BJ (cell line): ENCODE data around the gene CCNT1. TPM values are rescaled to one million over a fixed set of nuclear protein-coding genes. Genes with fewer than 3 reads are reported as not detected.
"Not testable (repeated sequence)": the region's sequence is repeated elsewhere in the genome, so short reads cannot be mapped to it uniquely, and the experiment has no call there.

Experiments
- CTCF ChIA-PET: fragments of 350-600 bp; formaldehyde crosslinking; extraction: SDS; loops from one replicate; lab custom pipeline; 2021; ENCODE audit warnings: antibody characterized with exemption, inconsistent platforms; lab: Yijun Ruan, JAX
- POLR2A ChIA-PET: fragments of 300-600 bp; sonication (Branson Sonifier 250); formaldehyde crosslinking; extraction: SDS; loops from one replicate; lab custom pipeline; 2021; ENCODE audit warnings: antibody characterized with exemption; lab: Charles Lee
- DNase-seq: peaks from one replicate; pipeline ENCODE4 v3.0.0-alpha.2; 2011; ENCODE audit warnings: low read depth
- H3K27me3 ChIP-seq: 2 replicates; pipeline ENCODE4 v1.6.0; 2011; ENCODE audit warnings: low read length; ENCODE audit not compliant: control insufficient read depth, insufficient read depth
- H3K36me3 ChIP-seq: 2 replicates; pipeline ENCODE4 v1.5.1; 2011; ENCODE audit warnings: low read length; ENCODE audit not compliant: control insufficient read depth, insufficient read depth
- H3K4me3 ChIP-seq: 2 replicates; pipeline ENCODE4 v1.5.1; 2011; ENCODE audit warnings: low read depth, mild to moderate bottlenecking, control low read depth, low read length
- polyA plus RNA-seq: library from polyadenylated mRNA; depleted of rRNA; stranded (reverse); fragments of >200 nt; gene quantifications from 2 replicates; pipeline ENCODE4 v1.2.3, GENCODE V29; 2011
- TF ChIP-seq, protein P1 (sequence below): IDR thresholded peaks from 2 replicates; pipeline ENCODE4 v1.5.1; 2011; ENCODE audit warnings: low read depth, mild to moderate bottlenecking, control low read depth, inconsistent platforms, low read length, moderate library complexity; ENCODE audit not compliant: insufficient read depth

Gene CCNT1
- polyA plus RNA-seq, 1 experiment = 16.9 TPM

DNA sequence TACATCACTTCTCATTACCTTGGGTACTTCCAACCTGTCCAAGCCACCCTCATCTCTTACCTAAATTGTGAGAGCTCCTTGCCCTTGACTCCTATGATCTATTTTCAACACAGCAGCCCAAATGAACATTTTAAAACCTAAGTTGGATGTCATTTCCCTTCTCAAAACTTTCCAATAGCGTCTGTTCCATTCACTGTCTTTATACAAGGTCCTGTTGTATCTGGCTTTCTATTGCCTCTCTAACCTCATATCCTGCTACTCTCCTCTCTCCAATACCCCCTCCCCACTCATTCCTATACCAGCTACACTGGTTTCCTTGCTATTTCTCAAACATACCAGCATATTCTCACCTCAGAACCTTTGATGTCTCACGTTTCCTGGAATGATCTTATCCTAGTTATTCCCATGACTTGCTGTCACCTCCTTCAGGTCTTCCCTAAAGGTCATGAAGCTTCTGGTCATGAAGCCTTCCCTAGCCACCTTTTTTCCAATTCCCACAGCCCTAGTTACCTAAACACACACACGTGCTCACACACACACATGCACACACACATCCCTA lies 30.4 kb downstream of the CCNT1 start:
- no peak overlapping the region for H3K4me3 ChIP-seq
- H3K36me3 ChIP-seq = no peaks in the 10 kb centered on the region
- TF ChIP-seq, protein P1, sequence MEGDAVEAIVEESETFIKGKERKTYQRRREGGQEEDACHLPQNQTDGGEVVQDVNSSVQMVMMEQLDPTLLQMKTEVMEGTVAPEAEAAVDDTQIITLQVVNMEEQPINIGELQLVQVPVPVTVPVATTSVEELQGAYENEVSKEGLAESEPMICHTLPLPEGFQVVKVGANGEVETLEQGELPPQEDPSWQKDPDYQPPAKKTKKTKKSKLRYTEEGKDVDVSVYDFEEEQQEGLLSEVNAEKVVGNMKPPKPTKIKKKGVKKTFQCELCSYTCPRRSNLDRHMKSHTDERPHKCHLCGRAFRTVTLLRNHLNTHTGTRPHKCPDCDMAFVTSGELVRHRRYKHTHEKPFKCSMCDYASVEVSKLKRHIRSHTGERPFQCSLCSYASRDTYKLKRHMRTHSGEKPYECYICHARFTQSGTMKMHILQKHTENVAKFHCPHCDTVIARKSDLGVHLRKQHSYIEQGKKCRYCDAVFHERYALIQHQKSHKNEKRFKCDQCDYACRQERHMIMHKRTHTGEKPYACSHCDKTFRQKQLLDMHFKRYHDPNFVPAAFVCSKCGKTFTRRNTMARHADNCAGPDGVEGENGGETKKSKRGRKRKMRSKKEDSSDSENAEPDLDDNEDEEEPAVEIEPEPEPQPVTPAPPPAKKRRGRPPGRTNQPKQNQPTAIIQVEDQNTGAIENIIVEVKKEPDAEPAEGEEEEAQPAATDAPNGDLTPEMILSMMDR = no peak
- no peak for DNase-seq
- ChIA-PET CTCF (no interaction called here), POLR2A (no interaction called here)
- H3K27me3 ChIP-seq = no peaks in the 10 kb centered on the region

GRCh38 chr12:48683534-48683933 lies 33.0 kb downstream of the CCNT1 start:
- H3K36me3 ChIP-seq = 0 out of 2 replicates have a peak, but pooled peaks cover 2% of the 10 kb centered on the region
- no peaks in the 10 kb centered on the region for H3K27me3 ChIP-seq
- ChIA-PET POLR2A (no interaction called here), CTCF (interaction anchor here (0.8 kb wide), 1 partner anchor 10 kb away, joined by 3 read pairs; no protein-coding TSS in a partner anchor)
- TF ChIP-seq, protein P1 = no peak
- no peak for DNase-seq
- no peak overlapping the region for H3K4me3 ChIP-seq

GRCh38 chr12:48682927-48683326 lies 33.6 kb downstream of the CCNT1 start:
- CTCF ChIA-PET = interaction anchor here (0.8 to 0.9 kb wide), 2 partner anchors 11 to 70 kb away, joined by 3 to 4 read pairs; no protein-coding TSS in a partner anchor
- Histone ChIP-seq H3K36me3 (peaks cover 2% of the 10 kb centered on the region; the same call in 1 of the 2 replicates), H3K4me3 (peak overlapping the region; percentile 69), H3K27me3 (no peaks in the 10 kb centered on the region)
- TF ChIP-seq, protein P1 = no peak
- no peak for DNase-seq
- POLR2A ChIA-PET = no interaction called here

DNA sequence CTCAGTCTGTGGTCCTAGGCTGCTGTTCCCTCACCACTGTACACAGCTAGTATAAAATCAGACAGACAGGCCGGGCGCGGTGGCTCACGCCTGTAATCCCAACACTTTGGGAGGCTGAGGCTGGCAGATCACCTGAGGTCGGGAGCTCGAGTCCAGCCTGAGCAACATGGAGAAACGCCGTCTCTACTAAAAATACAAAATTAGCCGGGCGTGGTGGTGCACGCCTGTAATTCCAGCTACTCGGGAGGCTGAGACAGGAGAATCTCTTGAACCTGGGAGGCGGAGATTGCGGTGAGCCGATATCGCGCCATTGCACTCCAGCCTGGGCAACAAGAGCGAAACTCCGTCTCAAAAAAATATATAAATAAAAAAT lies 34.0 kb downstream of the CCNT1 start:
- H3K36me3 ChIP-seq, POLR2A ChIA-PET, H3K27me3 ChIP-seq, DNase-seq: not testable (repeated sequence)
- H3K4me3 ChIP-seq = peak overlapping the region; percentile 69
- CTCF ChIA-PET = interaction anchor here (0.9 to 1.7 kb wide), 3 partner anchors 10 to 140 kb away, joined by 3 to 4 read pairs (median 3); no protein-coding TSS in a partner anchor

DNA sequence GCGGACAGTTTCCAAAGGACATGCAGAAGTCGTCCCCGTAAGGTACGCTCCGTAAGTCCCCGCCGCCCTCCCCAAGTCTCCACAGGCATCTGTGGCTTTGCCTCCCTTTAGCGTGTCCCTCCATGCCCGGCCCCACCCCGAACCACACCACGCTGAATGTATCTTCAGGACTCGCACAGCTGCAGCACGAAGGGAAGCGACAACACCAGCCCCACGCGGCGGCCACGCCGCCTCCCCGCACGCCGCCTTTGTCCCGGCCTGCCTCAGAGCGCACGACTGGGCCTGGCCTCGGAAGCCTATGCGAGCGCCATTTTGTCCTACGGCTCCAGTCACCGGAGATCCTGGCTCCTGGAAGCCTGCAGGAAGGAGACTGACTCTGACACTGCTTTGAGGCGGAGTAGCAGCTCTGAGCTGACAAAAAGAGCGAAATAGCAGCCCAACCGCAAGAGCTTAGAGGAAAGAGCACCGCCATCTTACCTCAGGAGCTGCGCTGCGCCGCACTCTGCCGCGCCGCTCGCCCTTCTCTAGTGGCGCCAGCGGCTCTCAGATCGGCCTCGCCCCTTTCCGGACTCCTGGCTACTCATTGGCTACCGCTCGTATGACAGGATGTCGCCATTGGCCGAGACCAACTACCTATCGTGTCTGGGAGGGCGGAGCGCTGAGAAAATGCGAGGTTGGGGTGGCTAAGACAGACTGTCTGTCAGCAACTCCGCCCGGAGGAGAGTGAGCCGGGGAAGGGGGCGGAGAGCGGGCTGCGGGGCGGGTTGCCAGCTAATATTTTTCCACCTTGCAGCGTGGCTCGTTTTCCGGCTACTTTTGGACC lies 34.6 kb downstream of the CCNT1 start, which contains the start of gene KANSL2:
Gene KANSL2 (minus strand): TSS at position 529 of the 823 bp plus-strand sequence. CDS start 606 bp downstream, outside the sequence.
- CTCF ChIA-PET = interaction anchor here (0.9 to 1.7 kb wide), 3 partner anchors 9 to 140 kb away, joined by 3 to 4 read pairs (median 3); no protein-coding TSS in a partner anchor

More for the DNA sequence above, 34.6 kb downstream of the CCNT1 start, which contains the start of gene KANSL2:
- DNase-seq = peak; percentile 93
- Histone ChIP-seq H3K27me3 (no peaks in the 10 kb centered on the region), H3K36me3 (peaks cover 3% of the 10 kb centered on the region), H3K4me3 (peak within 1 kb of the TSS; percentile 93)
- POLR2A ChIA-PET = no interaction called here
- TF ChIP-seq, protein P1 = no peak
